ENCODE measurements around the gene ANKRD31.
"Not testable (repeated sequence)": the region's sequence is repeated elsewhere in the genome, so short reads cannot be mapped to it uniquely, and the experiment has no call there.

The ANKRD31 gene

GRCh38 chr5:75214928-75215327 is 21.8 kb downstream of the ANKRD31 start:
- DNase-seq: no peak

GRCh38 chr5:75214409-75214808 is 22.3 kb downstream of the ANKRD31 start:
- DNase-seq: no peak

- DNase-seq: no peak
Observed at GRCh38 chr5:75203604-75204003, 33.1 kb downstream of the ANKRD31 start.

- DNase-seq: no peak
Observed at GRCh38 chr5:75202935-75203334, 33.7 kb downstream of the ANKRD31 start.

- DNase-seq: no peak
Observed at GRCh38 chr5:75200776-75201175, 35.9 kb downstream of the ANKRD31 start.

- DNase-seq: no peak
Observed at GRCh38 chr5:75199946-75200345, 36.7 kb downstream of the ANKRD31 start.

- DNase-seq: no peak
Observed at GRCh38 chr5:75199071-75199470, 37.6 kb downstream of the ANKRD31 start.

- DNase-seq: no peak
Observed at GRCh38 chr5:75197745-75198144, 38.9 kb downstream of the ANKRD31 start.

- no peak for DNase-seq
Observed at GRCh38 chr5:75192804-75193203, 43.9 kb downstream of the ANKRD31 start.

- no peak for DNase-seq
Observed at GRCh38 chr5:75192264-75192663, 44.4 kb downstream of the ANKRD31 start.

- no peak for DNase-seq
Observed at GRCh38 chr5:75190227-75190626, 46.5 kb downstream of the ANKRD31 start.

- no peak for DNase-seq
Observed at GRCh38 chr5:75189353-75189752, 47.3 kb downstream of the ANKRD31 start.

GRCh38 chr5:75185763-75186162 is 50.9 kb downstream of the ANKRD31 start:
- DNase-seq: no peak

GRCh38 chr5:75176009-75176408 is 60.7 kb downstream of the ANKRD31 start:
- not testable (repeated sequence) for DNase-seq

- not testable (repeated sequence) for DNase-seq
Observed at GRCh38 chr5:75174872-75175271, 61.8 kb downstream of the ANKRD31 start.

- no peak for DNase-seq
Observed at GRCh38 chr5:75169516-75169915, 67.2 kb downstream of the ANKRD31 start.

GRCh38 chr5:75168026-75168735 is 68.5 kb downstream of the ANKRD31 start:
- no peak for DNase-seq

- no peak for DNase-seq
Observed at GRCh38 chr5:75167345-75167744, 69.3 kb downstream of the ANKRD31 start.

GRCh38 chr5:75161508-75161907 is 75.2 kb downstream of the ANKRD31 start:
- not testable (repeated sequence) for DNase-seq

GRCh38 chr5:75156585-75156984 is 80.1 kb downstream of the ANKRD31 start:
- DNase-seq: no peak

GRCh38 chr5:75152860-75153259 is 83.8 kb downstream of the ANKRD31 start:
- no peak for DNase-seq

GRCh38 chr5:75148051-75148450 is 88.6 kb downstream of the ANKRD31 start:
- no peak for DNase-seq

- no peak for DNase-seq
Observed at GRCh38 chr5:75142566-75143136, 94.0 kb downstream of the ANKRD31 start.

- no peak for DNase-seq
Observed at GRCh38 chr5:75140277-75140676, 96.4 kb downstream of the ANKRD31 start.

GRCh38 chr5:75138689-75139088 is 98.0 kb downstream of the ANKRD31 start:
- no peak for DNase-seq
